Caco-2 (cell line): ENCODE measurements around the gene MRPL52. TPM values are rescaled to one million over a fixed set of nuclear protein-coding genes. Genes with fewer than 3 reads are reported as not detected.

Source experiments
- BruUV-seq: library from RNA; stranded (reverse); fragments of 400-500 nt; replicated peaks from 2 replicates; lab custom pipeline; 2021; lab: Mats Ljungman, UMichigan
- CTCF ChIA-PET: fragments of 300-600 bp; sonication (Branson Sonifier 250); formaldehyde crosslinking; loops from one replicate; lab custom pipeline; 2022; ENCODE audit warnings: antibody characterized with exemption; lab: Charles Lee
- POLR2A ChIA-PET: fragments of 300-600 bp; sonication (Branson Sonifier 250); formaldehyde crosslinking; loops from one replicate; lab custom pipeline; 2022; ENCODE audit warnings: antibody characterized with exemption; lab: Charles Lee
- DNase-seq, 2 experiments: peaks; one replicate each; pipeline versions ENCODE4 v3.0.0 to v3.0.0-alpha.2; 2020 to 2022
- H3K27me3 ChIP-seq: replicated peaks from 2 replicates; pipeline ENCODE4 v1.6.0; 2011; ENCODE audit warnings: low read length; ENCODE audit not compliant: control insufficient read depth, insufficient read depth
- H3K36me3 ChIP-seq: 2 replicates; pipeline ENCODE4 v1.5.1; 2011; ENCODE audit warnings: low read length; ENCODE audit not compliant: control insufficient read depth, insufficient read depth
- H3K4me1 ChIP-seq: fragments of 250-450 bp; sonication (Bioruptor Pico); 2 replicates; pipeline ENCODE4 v1.5.1; 2020; ENCODE audit warnings: mild to moderate bottlenecking
- H3K4me3 ChIP-seq: 2 replicates; pipeline ENCODE4 v1.5.1; 2011; ENCODE audit warnings: low read depth, mild to moderate bottlenecking, control low read depth, low read length
- H3K9me3 ChIP-seq: fragments of 250-450 bp; sonication (Bioruptor Pico); 2 replicates; pipeline ENCODE4 v1.5.1; 2020; ENCODE audit warnings: mild to moderate bottlenecking, moderate library complexity
- H3K27ac Mint-ChIP-seq: one replicate; pipeline ENCODE4 v1.8.0; 2022; ENCODE audit warnings: mixed read lengths; ENCODE audit not compliant: unreplicated experiment
- H3K27me3 Mint-ChIP-seq: one replicate; pipeline ENCODE4 v1.8.0; 2022; ENCODE audit warnings: mixed read lengths; ENCODE audit not compliant: insufficient read depth, unreplicated experiment
- H3K36me3 Mint-ChIP-seq: one replicate; pipeline ENCODE4 v1.8.0; 2022; ENCODE audit warnings: mild to moderate bottlenecking, mixed read lengths; ENCODE audit not compliant: insufficient read depth, unreplicated experiment
- H3K4me1 Mint-ChIP-seq: one replicate; pipeline ENCODE4 v1.8.0; 2022; ENCODE audit warnings: low read depth, mixed read lengths; ENCODE audit not compliant: unreplicated experiment
- H3K4me3 Mint-ChIP-seq: one replicate; pipeline ENCODE4 v1.8.0; 2022; ENCODE audit warnings: mild to moderate bottlenecking, moderate library complexity, mixed read lengths; ENCODE audit not compliant: unreplicated experiment
- H3K9me3 Mint-ChIP-seq: one replicate; pipeline ENCODE4 v1.8.0; 2022; ENCODE audit warnings: mixed read lengths; ENCODE audit not compliant: unreplicated experiment
- CTCF ChIP-seq, 2 experiments: fragments of 200-600 bp in 1 of 2; IDR thresholded peaks; 1 replicate in 1 of 2; 2 replicates in 1 of 2; pipeline versions ENCODE4 v1.5.1 to v1.8.0; 2011 to 2022; ENCODE audit warnings: antibody characterized with exemption in 1 of 2, control low read depth in 1 of 2, inconsistent platforms in 1 of 2, low read depth in 1 of 2, low read length in 1 of 2, mild to moderate bottlenecking in 1 of 2, moderate library complexity in 1 of 2; ENCODE audit not compliant: insufficient read depth in 1 of 2, severe bottlenecking in 1 of 2, unreplicated experiment in 1 of 2
- intact Hi-C: fragments of 100-400 bp; cut with micrococcal nuclease; formaldehyde crosslinking; loops from one replicate; pipeline ENCODE4 v1.10.0; 2022; ENCODE audit not compliant: unreplicated experiment
- total RNA-seq: library from RNA; stranded (reverse); gene quantifications from 2 replicates; pipeline ENCODE4 v1.2.3, GENCODE V29; 2022

MRPL52 gene
- total RNA-seq, 1 experiment from 2014 or later: 149 TPM

- ChIA-PET CTCF (interaction anchor here (1.3 kb wide), 1 partner anchor 14 kb away, joined by 4 read pairs; no protein-coding TSS in a partner anchor), POLR2A (interaction anchor here (1.0 kb wide), 1 partner anchor 13 kb away, joined by 4 read pairs; no protein-coding TSS in a partner anchor)
- no peaks in the 10 kb centered on the region for H3K27me3 ChIP-seq
- no peak for DNase-seq
- Mint-ChIP-seq H3K36me3 (peaks cover 90% of the 10 kb centered on the region), H3K27ac (no peak overlapping the region), H3K9me3 (no peaks in the 10 kb centered on the region), H3K4me3 (no peak overlapping the region), H3K27me3 (no peaks in the 10 kb centered on the region), H3K4me1 (peaks cover 53% of the 10 kb centered on the region)
- H3K36me3 ChIP-seq: peaks cover 2% of the 10 kb centered on the region; the same call in 1 of the 2 replicates
- BruUV-seq: no TSS peak
- H3K4me1 ChIP-seq: peaks cover 74% of the 10 kb centered on the region
- no peak for TF ChIP-seq CTCF (IDR thresholded peaks at IDR 0.05; ENCODE audit: insufficient read depth in 1 of 2, low read depth in 1 of 2, low read length in 1 of 2, severe bottlenecking in 1 of 2, unreplicated experiment in 1 of 2)
- intact Hi-C loops: no loop called here
- H3K9me3 ChIP-seq: no peaks in the 10 kb centered on the region
- no peak overlapping the region for H3K4me3 ChIP-seq
Observed at GRCh38 chr14:22793976-22794375, 35.7 kb upstream of the MRPL52 start.

- Mint-ChIP-seq H3K9me3 (no peaks in the 10 kb centered on the region), H3K27me3 (no peaks in the 10 kb centered on the region), H3K36me3 (peaks cover 85% of the 10 kb centered on the region), H3K4me1 (peaks cover 58% of the 10 kb centered on the region), H3K4me3 (no peak overlapping the region), H3K27ac (peak overlapping the region; percentile 89)
- no peaks in the 10 kb centered on the region for H3K9me3 ChIP-seq
- H3K4me3 ChIP-seq: no peak overlapping the region
- no peak for TF ChIP-seq CTCF (IDR thresholded peaks at IDR 0.05; ENCODE audit: insufficient read depth in 1 of 2, low read depth in 1 of 2, low read length in 1 of 2, severe bottlenecking in 1 of 2, unreplicated experiment in 1 of 2)
- no peak for DNase-seq
- no peaks in the 10 kb centered on the region for H3K27me3 ChIP-seq
- peaks cover 71% of the 10 kb centered on the region for H3K4me1 ChIP-seq
- CTCF ChIA-PET: interaction anchor here (1.3 kb wide), 1 partner anchor 13 kb away, joined by 4 read pairs; no protein-coding TSS in a partner anchor
- H3K36me3 ChIP-seq: peaks cover 2% of the 10 kb centered on the region; the same call in 1 of the 2 replicates
- intact Hi-C loops: no loop called here
- no TSS peak for BruUV-seq
- POLR2A ChIA-PET: interaction anchor here (0.5 kb wide), 1 partner anchor 11 kb away, joined by 7 read pairs; no protein-coding TSS in a partner anchor
Observed at GRCh38 chr14:22794551-22794951, 35.1 kb upstream of the MRPL52 start.

GRCh38 chr14:22796087-22796707 is 33.5 kb upstream of the MRPL52 start:
- Histone ChIP-seq H3K4me3 (no peak overlapping the region), H3K9me3 (no peaks in the 10 kb centered on the region), H3K36me3 (peaks cover 2% of the 10 kb centered on the region; the same call in 1 of the 2 replicates), H3K4me1 (peaks cover 66% of the 10 kb centered on the region), H3K27me3 (no peaks in the 10 kb centered on the region)
- H3K27me3 Mint-ChIP-seq: no peaks in the 10 kb centered on the region
- peaks cover 88% of the 10 kb centered on the region for H3K36me3 Mint-ChIP-seq
- POLR2A ChIA-PET: no interaction called here
- peak overlapping the region; percentile 43 for H3K4me3 Mint-ChIP-seq
- intact Hi-C loops: no loop called here
- H3K4me1 Mint-ChIP-seq: peaks cover 67% of the 10 kb centered on the region
- peak overlapping the region; percentile 89 for H3K27ac Mint-ChIP-seq
- BruUV-seq: TSS peak; percentile 64
- TF ChIP-seq CTCF (IDR thresholded peaks at IDR 0.05; ENCODE audit: insufficient read depth in 1 of 2, low read depth in 1 of 2, low read length in 1 of 2, severe bottlenecking in 1 of 2, unreplicated experiment in 1 of 2): no peak
- no peaks in the 10 kb centered on the region for H3K9me3 Mint-ChIP-seq
- CTCF ChIA-PET: interaction anchor here (0.6 to 0.9 kb wide), 2 partner anchors 11 to 13 kb away, joined by 3 read pairs; no protein-coding TSS in a partner anchor
- DNase-seq: peak in 1 of 2 experiments; percentile 56
